SK-N-SH treated with all-trans-retinoic acid at 6 μM for 48 hours (cell line): ENCODE measurements around the gene OR2F2.
A peak's percentile ranks its signal among the peaks of the same experiment; 100 is the strongest.

ENCODE experiments used
- ATAC-seq: fragments of 200-7000 bp; cut with Tn5 transposase; 3 replicates; pipeline ENCODE4 v1.9.1; 2020; ENCODE audit warnings: mild to moderate bottlenecking, moderate library complexity
- ARNTL ChIP-seq: fragments of 450-650 bp; formaldehyde crosslinking; IDR thresholded peaks from 2 replicates; pipeline ENCODE4 v1.5.0; 2020; ENCODE audit warnings: low read depth, mild to moderate bottlenecking, moderate library complexity, borderline replicate concordance
- BACH2 ChIP-seq: fragments of 250-450 bp; sonication (Bioruptor Pico); IDR thresholded peaks from 2 replicates; pipeline ENCODE4 v1.9.0; 2021; ENCODE audit warnings: mild to moderate bottlenecking, borderline replicate concordance
- CSDC2 ChIP-seq: fragments of 250-450 bp; sonication (Bioruptor Pico); IDR thresholded peaks from 2 replicates; pipeline ENCODE4 v1.5.0; 2020; ENCODE audit warnings: mild to moderate bottlenecking, moderate library complexity
- ESRRG ChIP-seq: fragments of 250-450 bp; sonication (Bioruptor Pico); IDR thresholded peaks from 2 replicates; pipeline ENCODE4 v1.6.1; 2021; ENCODE audit warnings: mild to moderate bottlenecking
- GLIS3 ChIP-seq: fragments of 250-450 bp; sonication (Bioruptor Pico); IDR thresholded peaks from 2 replicates; pipeline ENCODE4 v1.5.0; 2020; ENCODE audit warnings: mild to moderate bottlenecking, moderate library complexity
- ISL1 ChIP-seq: fragments of 250-450 bp; sonication (Bioruptor Pico); IDR thresholded peaks from 2 replicates; pipeline ENCODE4 v2.1.2; 2022; ENCODE audit warnings: mild to moderate bottlenecking, moderate library complexity
- OSR1 ChIP-seq: fragments of 250-450 bp; sonication (Bioruptor Pico); IDR thresholded peaks from 2 replicates; pipeline ENCODE4 v1.8.0; 2022; ENCODE audit warnings: moderate library complexity, mild to moderate bottlenecking, inconsistent platforms
- PPARA ChIP-seq: fragments of 250-450 bp; sonication (Bioruptor Pico); IDR thresholded peaks from 2 replicates; pipeline ENCODE4 v1.5.0; 2020; ENCODE audit warnings: mild to moderate bottlenecking, borderline replicate concordance
- RARB ChIP-seq: fragments of 250-450 bp; sonication (Bioruptor Pico); IDR thresholded peaks from 2 replicates; pipeline ENCODE4 v1.8.0; 2021; ENCODE audit warnings: mild to moderate bottlenecking, moderate library complexity
- SNAI2 ChIP-seq: fragments of 250-450 bp; sonication (Bioruptor Pico); IDR thresholded peaks from 2 replicates; pipeline ENCODE4 v1.5.0; 2020; ENCODE audit warnings: mild to moderate bottlenecking, moderate library complexity
- TCF4 ChIP-seq: fragments of 250-450 bp; sonication (Bioruptor Pico); IDR thresholded peaks from 2 replicates; pipeline ENCODE4 v1.8.0; 2021; ENCODE audit warnings: mild to moderate bottlenecking, moderate library complexity, borderline replicate concordance
- TOX ChIP-seq: fragments of 250-450 bp; sonication (Bioruptor Pico); IDR thresholded peaks from 2 replicates; pipeline ENCODE4 v1.8.0; 2021; ENCODE audit warnings: mild to moderate bottlenecking, moderate library complexity, borderline replicate concordance
- ZC3H10 ChIP-seq: fragments of 250-450 bp; sonication (Bioruptor Pico); IDR thresholded peaks from 2 replicates; pipeline ENCODE4 v1.5.1; 2021; ENCODE audit warnings: mild to moderate bottlenecking, moderate library complexity
- ZFP3 ChIP-seq: fragments of 250-450 bp; sonication (Bioruptor Pico); IDR thresholded peaks from 2 replicates; pipeline ENCODE4 v1.5.0; 2020; ENCODE audit warnings: mild to moderate bottlenecking, moderate library complexity
- ZFP30 ChIP-seq: fragments of 450-650 bp; formaldehyde crosslinking; IDR thresholded peaks from 2 replicates; pipeline ENCODE4 v1.5.0; 2022; ENCODE audit warnings: mild to moderate bottlenecking, moderate library complexity
- ZNF70 ChIP-seq: fragments of 450-650 bp; formaldehyde crosslinking; IDR thresholded peaks from 2 replicates; pipeline ENCODE4 v1.5.0; 2020; ENCODE audit warnings: mild to moderate bottlenecking, moderate library complexity
- ZNF8 ChIP-seq: fragments of 450-650 bp; formaldehyde crosslinking; IDR thresholded peaks from 2 replicates; pipeline ENCODE4 v1.5.0; 2020; ENCODE audit warnings: mild to moderate bottlenecking, moderate library complexity
- TF ChIP-seq, protein P1 (sequence below): fragments of 250-450 bp; sonication (Bioruptor Pico); IDR thresholded peaks from 2 replicates; pipeline ENCODE4 v1.5.1; 2021; ENCODE audit warnings: mild to moderate bottlenecking, moderate library complexity
- TF ChIP-seq, protein P2 (sequence below): fragments of 250-450 bp; sonication (Bioruptor Pico); IDR thresholded peaks from 2 replicates; pipeline ENCODE4 v1.5.0; 2020; ENCODE audit warnings: mild to moderate bottlenecking, moderate library complexity
- TF ChIP-seq, protein P3 (sequence below): fragments of 250-450 bp; sonication (Bioruptor Pico); IDR thresholded peaks from 2 replicates; pipeline ENCODE4 v1.8.0; 2021; ENCODE audit warnings: low read depth, mild to moderate bottlenecking, moderate library complexity, borderline replicate concordance
- TF ChIP-seq, protein P4 (sequence below): fragments of 250-450 bp; sonication (Bioruptor Pico); IDR thresholded peaks from 2 replicates; pipeline ENCODE4 v1.5.1; 2020; ENCODE audit warnings: low read depth, mild to moderate bottlenecking, moderate library complexity

The OR2F2 gene

DNA sequence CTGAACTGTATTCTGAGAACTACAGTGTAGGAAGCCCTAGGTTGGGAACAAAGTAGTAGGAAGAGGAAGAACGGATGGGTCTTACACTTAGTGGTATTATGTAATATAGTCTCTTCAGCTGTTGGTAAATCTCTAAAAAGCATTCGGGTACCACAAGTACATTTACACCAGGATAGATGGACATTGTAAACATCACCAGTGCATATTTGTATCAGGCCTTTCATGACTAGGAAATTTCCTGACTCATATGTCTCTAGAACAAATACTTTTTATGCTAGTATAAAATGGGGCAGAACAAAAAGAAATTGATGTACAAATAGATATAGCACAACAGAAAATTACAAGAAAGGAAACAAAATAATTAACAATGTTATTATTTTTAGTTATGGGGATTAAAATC, 43.6 kb downstream of the OR2F2 start:
- TF ChIP-seq RARB (CRISPR knock-in tag) (no peak), ZFP30 (CRISPR knock-in tag) (no peak), ZC3H10 (CRISPR knock-in tag) (no peak), ZFP3 (no peak), BACH2 (CRISPR knock-in tag) (no peak), SNAI2 (CRISPR knock-in tag) (no peak), GLIS3 (CRISPR knock-in tag) (no peak), ZNF70 (CRISPR knock-in tag) (no peak), TCF4 (CRISPR knock-in tag) (no peak), ZNF8 (CRISPR knock-in tag) (no peak), OSR1 (CRISPR knock-in tag) (no peak), PPARA (CRISPR knock-in tag) (no peak), CSDC2 (CRISPR knock-in tag) (no peak), TOX (CRISPR knock-in tag) (no peak)
- TF ChIP-seq, protein P1, sequence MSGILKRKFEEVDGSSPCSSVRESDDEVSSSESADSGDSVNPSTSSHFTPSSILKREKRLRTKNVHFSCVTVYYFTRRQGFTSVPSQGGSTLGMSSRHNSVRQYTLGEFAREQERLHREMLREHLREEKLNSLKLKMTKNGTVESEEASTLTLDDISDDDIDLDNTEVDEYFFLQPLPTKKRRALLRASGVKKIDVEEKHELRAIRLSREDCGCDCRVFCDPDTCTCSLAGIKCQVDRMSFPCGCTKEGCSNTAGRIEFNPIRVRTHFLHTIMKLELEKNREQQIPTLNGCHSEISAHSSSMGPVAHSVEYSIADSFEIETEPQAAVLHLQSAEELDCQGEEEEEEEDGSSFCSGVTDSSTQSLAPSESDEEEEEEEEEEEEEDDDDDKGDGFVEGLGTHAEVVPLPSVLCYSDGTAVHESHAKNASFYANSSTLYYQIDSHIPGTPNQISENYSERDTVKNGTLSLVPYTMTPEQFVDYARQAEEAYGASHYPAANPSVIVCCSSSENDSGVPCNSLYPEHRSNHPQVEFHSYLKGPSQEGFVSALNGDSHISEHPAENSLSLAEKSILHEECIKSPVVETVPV: no peak
- TF ChIP-seq, protein P2, sequence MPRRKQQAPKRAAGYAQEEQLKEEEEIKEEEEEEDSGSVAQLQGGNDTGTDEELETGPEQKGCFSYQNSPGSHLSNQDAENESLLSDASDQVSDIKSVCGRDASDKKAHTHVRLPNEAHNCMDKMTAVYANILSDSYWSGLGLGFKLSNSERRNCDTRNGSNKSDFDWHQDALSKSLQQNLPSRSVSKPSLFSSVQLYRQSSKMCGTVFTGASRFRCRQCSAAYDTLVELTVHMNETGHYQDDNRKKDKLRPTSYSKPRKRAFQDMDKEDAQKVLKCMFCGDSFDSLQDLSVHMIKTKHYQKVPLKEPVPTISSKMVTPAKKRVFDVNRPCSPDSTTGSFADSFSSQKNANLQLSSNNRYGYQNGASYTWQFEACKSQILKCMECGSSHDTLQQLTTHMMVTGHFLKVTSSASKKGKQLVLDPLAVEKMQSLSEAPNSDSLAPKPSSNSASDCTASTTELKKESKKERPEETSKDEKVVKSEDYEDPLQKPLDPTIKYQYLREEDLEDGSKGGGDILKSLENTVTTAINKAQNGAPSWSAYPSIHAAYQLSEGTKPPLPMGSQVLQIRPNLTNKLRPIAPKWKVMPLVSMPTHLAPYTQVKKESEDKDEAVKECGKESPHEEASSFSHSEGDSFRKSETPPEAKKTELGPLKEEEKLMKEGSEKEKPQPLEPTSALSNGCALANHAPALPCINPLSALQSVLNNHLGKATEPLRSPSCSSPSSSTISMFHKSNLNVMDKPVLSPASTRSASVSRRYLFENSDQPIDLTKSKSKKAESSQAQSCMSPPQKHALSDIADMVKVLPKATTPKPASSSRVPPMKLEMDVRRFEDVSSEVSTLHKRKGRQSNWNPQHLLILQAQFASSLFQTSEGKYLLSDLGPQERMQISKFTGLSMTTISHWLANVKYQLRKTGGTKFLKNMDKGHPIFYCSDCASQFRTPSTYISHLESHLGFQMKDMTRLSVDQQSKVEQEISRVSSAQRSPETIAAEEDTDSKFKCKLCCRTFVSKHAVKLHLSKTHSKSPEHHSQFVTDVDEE: no peak
- no peak; the same call in 2 of the 3 replicates for ATAC-seq

DNA sequence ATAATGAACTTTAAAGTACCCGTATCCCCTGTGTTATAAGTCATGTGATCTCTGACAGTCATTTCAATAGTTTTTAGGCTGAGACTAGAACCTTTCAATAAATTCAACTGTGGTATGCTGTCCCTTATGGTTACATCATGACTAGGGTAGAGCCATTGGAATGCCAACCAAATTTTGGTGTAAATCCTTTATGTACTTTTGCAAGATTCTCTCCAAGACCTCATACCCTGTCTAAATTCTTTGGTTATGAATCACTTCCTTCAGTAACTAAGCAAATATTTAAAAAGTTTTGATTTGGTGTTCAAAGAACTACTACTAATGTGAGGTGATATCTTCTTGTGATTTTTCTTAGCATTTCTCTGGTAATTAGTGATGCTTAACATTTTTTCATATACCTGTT, 44.3 kb downstream of the OR2F2 start:
- TF ChIP-seq SNAI2 (CRISPR knock-in tag): no peak
- ATAC-seq: peak; percentile 78

DNA sequence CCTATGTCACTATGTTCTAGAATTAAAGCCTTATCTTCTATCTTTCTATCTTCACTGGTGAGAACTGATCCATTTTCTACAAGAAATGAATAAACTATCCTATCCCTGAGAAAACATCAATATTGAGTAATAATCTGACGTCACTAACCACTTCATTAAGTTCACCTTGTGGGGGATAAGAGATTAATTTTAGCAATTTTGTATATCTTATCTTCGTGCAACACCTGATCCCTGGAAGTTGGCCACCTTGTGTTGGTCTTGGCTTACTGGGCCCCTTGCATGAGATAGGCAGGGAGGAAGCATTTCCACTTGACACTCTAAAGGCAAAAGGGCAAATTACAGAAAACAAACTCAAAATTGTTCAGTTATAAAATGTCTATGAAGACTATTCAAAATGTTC, 45.0 kb downstream of the OR2F2 start:
- no peak for ATAC-seq
- TF ChIP-seq, protein P3, sequence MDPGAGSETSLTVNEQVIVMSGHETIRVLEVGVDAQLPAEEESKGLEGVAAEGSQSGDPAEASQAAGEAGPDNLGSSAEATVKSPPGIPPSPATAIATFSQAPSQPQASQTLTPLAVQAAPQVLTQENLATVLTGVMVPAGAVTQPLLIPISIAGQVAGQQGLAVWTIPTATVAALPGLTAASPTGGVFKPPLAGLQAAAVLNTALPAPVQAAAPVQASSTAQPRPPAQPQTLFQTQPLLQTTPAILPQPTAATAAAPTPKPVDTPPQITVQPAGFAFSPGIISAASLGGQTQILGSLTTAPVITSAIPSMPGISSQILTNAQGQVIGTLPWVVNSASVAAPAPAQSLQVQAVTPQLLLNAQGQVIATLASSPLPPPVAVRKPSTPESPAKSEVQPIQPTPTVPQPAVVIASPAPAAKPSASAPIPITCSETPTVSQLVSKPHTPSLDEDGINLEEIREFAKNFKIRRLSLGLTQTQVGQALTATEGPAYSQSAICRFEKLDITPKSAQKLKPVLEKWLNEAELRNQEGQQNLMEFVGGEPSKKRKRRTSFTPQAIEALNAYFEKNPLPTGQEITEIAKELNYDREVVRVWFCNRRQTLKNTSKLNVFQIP (CRISPR knock-in tag): no peak
- TF ChIP-seq RARB (CRISPR knock-in tag) (no peak), SNAI2 (CRISPR knock-in tag) (no peak), ZC3H10 (CRISPR knock-in tag) (no peak)
- TF ChIP-seq, protein P4, sequence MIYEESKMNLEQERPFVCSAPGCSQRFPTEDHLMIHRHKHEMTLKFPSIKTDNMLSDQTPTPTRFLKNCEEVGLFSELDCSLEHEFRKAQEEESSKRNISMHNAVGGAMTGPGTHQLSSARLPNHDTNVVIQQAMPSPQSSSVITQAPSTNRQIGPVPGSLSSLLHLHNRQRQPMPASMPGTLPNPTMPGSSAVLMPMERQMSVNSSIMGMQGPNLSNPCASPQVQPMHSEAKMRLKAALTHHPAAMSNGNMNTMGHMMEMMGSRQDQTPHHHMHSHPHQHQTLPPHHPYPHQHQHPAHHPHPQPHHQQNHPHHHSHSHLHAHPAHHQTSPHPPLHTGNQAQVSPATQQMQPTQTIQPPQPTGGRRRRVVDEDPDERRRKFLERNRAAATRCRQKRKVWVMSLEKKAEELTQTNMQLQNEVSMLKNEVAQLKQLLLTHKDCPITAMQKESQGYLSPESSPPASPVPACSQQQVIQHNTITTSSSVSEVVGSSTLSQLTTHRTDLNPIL: no peak

DNA sequence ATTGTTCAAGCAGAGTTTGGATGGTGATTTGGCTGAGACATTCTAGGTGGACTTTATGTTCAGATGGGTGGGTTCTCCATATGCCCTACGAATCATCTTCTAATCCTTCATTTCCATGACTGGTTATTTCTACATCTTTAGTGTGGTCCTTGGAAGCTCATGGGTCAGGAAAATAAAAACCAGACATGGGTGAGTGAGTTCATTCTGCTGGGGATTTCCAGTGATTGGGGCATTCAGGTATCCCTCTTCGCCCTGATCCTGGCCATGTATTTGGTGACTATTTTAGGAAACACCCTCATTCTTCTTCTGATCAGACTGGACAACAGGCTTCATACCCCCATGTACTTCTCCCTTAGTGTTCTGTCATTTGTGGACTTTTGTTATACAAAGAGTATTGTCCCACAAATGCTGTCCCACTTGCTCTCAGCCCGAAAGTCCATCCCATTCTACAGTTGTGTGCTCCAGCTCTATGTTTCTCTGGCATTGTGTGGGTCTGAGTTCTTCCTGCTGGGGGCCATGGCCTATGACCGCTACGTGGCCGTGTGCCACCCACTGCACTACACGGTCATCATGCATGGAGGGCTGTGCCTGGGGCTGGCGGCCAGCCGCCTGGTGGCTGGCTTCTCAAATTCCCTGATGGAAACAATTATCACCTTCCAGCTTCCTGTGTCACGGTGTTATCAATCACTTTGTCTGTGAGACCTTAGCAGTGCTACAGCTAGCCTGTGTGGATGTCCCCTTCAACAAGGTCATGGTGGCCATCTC, 45.9 kb downstream of the OR2F2 start:
- ATAC-seq: no peak

DNA sequence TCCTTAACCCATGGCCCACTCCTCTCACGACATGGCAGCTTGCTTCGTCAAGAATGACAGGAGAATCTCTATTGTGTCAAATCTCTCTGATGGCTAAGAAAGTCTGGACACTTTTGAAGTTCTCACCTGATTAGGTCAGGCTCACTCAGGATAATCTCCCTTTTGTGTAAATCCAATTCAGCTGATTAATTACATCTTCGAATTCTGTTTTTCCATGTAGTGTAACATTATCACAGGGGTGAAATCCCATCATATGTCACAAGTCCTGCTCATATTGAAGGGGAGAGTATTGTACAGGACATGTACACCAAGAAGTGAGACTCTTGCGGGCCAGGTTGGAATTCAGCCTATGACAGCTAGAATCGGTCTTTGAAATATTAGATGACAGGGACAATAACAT, 48.9 kb downstream of the OR2F2 start:
- no peak for ATAC-seq
- no peak for TF ChIP-seq ARNTL (CRISPR knock-in tag)
- TF ChIP-seq ZNF70 (CRISPR knock-in tag): no peak
- no peak for TF ChIP-seq TCF4 (CRISPR knock-in tag)
- no peak for TF ChIP-seq CSDC2 (CRISPR knock-in tag)
- no peak for TF ChIP-seq ZNF8 (CRISPR knock-in tag)
- no peak for TF ChIP-seq ISL1 (CRISPR knock-in tag)
- TF ChIP-seq ZFP30 (CRISPR knock-in tag): no peak
- no peak for TF ChIP-seq ZFP3
- no peak for TF ChIP-seq ESRRG (CRISPR knock-in tag)

More for the DNA sequence above, 45.9 kb downstream of the OR2F2 start:
- TF ChIP-seq PPARA (CRISPR knock-in tag): no peak
- no peak for TF ChIP-seq ZFP30 (CRISPR knock-in tag)
- TF ChIP-seq, all 23 proteins: peak for 0
